ENCODE measurements around the gene CMIP. TPM values are rescaled to one million over a fixed set of nuclear protein-coding genes. Genes with fewer than 3 reads are reported as not detected.

CMIP gene
- total RNA-seq, 1 experiment from 2014 or later, result 68.0 TPM

DNA sequence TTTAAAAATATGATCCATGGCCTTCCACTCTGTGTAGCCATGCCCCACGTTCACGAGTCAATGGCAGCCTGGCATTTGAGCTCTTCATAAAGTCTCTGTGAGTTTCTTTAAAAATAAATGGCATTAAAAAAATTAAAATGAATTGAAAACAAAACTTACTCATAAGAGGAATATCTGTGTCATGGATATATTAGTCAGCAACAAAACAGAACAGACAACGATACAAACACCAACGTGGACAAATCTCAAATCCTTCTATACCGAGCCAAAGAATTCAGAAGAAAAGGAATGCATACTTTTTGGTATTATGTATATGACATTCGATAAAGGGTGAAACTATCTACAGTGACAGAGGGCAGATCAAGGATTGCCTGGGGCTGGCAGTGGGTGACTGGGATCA is 8.2 kb upstream of the CMIP start:
- ChIA-PET CTCF (no interaction called here), POLR2A (no interaction called here)
- Mint-ChIP-seq H3K27me3 (ENCODE audit: insufficient read depth, unreplicated experiment) (no peaks in the 10 kb centered on the region), H3K9me3 (ENCODE audit: unreplicated experiment) (no peaks in the 10 kb centered on the region), H3K4me1 (ENCODE audit: low read depth, unreplicated experiment) (no peaks in the 10 kb centered on the region), H3K36me3 (ENCODE audit: insufficient read depth, unreplicated experiment) (no peaks in the 10 kb centered on the region), H3K27ac (ENCODE audit: unreplicated experiment) (no peak overlapping the region), H3K4me3 (ENCODE audit: unreplicated experiment) (no peak overlapping the region)
- TF ChIP-seq, protein P1, sequence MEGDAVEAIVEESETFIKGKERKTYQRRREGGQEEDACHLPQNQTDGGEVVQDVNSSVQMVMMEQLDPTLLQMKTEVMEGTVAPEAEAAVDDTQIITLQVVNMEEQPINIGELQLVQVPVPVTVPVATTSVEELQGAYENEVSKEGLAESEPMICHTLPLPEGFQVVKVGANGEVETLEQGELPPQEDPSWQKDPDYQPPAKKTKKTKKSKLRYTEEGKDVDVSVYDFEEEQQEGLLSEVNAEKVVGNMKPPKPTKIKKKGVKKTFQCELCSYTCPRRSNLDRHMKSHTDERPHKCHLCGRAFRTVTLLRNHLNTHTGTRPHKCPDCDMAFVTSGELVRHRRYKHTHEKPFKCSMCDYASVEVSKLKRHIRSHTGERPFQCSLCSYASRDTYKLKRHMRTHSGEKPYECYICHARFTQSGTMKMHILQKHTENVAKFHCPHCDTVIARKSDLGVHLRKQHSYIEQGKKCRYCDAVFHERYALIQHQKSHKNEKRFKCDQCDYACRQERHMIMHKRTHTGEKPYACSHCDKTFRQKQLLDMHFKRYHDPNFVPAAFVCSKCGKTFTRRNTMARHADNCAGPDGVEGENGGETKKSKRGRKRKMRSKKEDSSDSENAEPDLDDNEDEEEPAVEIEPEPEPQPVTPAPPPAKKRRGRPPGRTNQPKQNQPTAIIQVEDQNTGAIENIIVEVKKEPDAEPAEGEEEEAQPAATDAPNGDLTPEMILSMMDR (IDR thresholded peaks at IDR 0.05; ENCODE audit: insufficient read depth in 1 of 2, low read depth in 1 of 2, low read length in 1 of 2, severe bottlenecking in 1 of 2, unreplicated experiment in 1 of 2), result no peak
- no TSS peak for BruUV-seq (replicated peaks)
- H3K27me3 ChIP-seq (replicated peaks; ENCODE audit: control insufficient read depth, insufficient read depth, low read length), result no peaks in the 10 kb centered on the region
- no peak for DNase-seq
- intact Hi-C loops (cut with micrococcal nuclease; ENCODE audit: unreplicated experiment), result no loop called here
- H3K4me1 ChIP-seq, result peaks cover 12% of the 10 kb centered on the region
- no peaks in the 10 kb centered on the region for H3K9me3 ChIP-seq
- H3K36me3 ChIP-seq (ENCODE audit: control insufficient read depth, insufficient read depth, low read length), result no peaks in the 10 kb centered on the region
- no peak overlapping the region for H3K4me3 ChIP-seq (ENCODE audit: low read depth, low read length)

DNA sequence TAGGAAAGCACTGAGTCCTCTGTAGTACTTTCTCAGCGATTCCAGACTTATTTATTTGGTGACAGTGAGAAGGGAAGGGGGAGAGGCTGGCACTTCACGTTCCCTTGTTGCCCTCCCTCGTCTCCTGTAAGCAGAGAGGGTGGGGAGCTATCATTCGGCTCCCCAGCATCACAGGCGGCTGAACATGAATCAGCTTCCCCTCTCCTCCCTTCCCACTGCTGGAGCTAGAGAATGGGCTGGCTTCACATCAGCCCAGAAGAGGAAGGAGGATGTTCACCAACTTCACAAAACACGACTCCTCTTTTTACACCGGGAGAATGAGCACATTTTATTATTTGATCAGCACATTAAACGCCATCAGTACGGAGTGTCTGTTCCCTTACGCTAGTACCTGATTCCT is 6.7 kb upstream of the CMIP start:
- no peak for DNase-seq
- CTCF ChIA-PET, result no interaction called here
- H3K27me3 ChIP-seq (replicated peaks; ENCODE audit: control insufficient read depth, insufficient read depth, low read length), result no peaks in the 10 kb centered on the region
- H3K4me1 ChIP-seq, result peaks cover 9% of the 10 kb centered on the region; the same call in 1 of the 2 replicates
- POLR2A ChIA-PET, result no interaction called here
- no peaks in the 10 kb centered on the region for H3K36me3 Mint-ChIP-seq (ENCODE audit: insufficient read depth, unreplicated experiment)
- BruUV-seq (replicated peaks), result no TSS peak
- H3K4me1 Mint-ChIP-seq (ENCODE audit: low read depth, unreplicated experiment), result peaks cover 5% of the 10 kb centered on the region
- H3K27ac Mint-ChIP-seq (ENCODE audit: unreplicated experiment), result no peak overlapping the region
- H3K36me3 ChIP-seq (ENCODE audit: control insufficient read depth, insufficient read depth, low read length), result no peaks in the 10 kb centered on the region
- intact Hi-C loops (cut with micrococcal nuclease; ENCODE audit: unreplicated experiment), result no loop called here
- H3K27me3 Mint-ChIP-seq (ENCODE audit: insufficient read depth, unreplicated experiment), result no peaks in the 10 kb centered on the region
- TF ChIP-seq, protein P1 (IDR thresholded peaks at IDR 0.05; ENCODE audit: insufficient read depth in 1 of 2, low read depth in 1 of 2, low read length in 1 of 2, severe bottlenecking in 1 of 2, unreplicated experiment in 1 of 2), result no peak
- H3K4me3 ChIP-seq (ENCODE audit: low read depth, low read length), result no peak overlapping the region
- no peaks in the 10 kb centered on the region for H3K9me3 Mint-ChIP-seq (ENCODE audit: unreplicated experiment)
- H3K4me3 Mint-ChIP-seq (ENCODE audit: unreplicated experiment), result no peak overlapping the region
- no peaks in the 10 kb centered on the region for H3K9me3 ChIP-seq

DNA sequence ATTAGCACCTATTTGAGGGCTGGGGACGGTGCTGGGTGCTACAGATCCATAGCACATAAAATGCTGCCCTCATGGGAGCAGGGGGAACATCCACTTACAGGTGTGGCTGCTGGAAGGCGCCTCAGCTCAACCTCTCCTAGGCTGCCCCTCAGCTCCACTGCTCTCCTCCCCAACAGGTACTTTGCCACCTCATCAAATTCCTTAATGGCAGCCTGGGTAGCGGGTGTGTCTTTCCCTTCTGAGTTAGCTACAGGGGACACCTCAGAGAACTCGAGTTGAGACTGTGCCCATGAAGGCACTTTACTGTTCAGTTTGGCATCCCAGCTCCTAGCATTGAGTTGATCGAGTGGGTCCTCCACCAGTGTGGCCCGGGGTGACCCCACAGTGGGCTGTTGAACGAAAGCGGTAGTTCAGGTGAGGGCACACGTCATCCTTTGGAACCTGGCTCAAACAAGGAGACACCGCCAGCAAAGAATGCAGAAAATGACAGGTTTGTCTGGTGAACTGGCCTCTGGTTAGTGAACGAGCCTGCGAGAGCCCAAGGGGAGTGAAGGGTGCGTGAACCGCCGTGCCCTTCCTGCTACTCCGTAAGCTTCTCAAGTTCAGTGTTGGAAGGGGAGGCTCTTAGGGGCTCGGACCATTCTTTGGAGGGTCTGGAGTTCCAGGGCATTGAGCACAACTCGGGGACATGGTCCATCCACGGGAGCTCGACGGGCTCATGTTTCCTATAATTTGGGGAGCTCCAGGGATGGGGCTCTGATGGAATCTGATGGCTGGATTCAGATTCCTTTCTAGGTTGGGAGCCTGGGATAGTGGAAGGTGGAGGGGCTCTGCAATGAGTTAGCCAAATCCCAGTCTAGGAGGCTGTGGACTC is 3.5 kb upstream of the CMIP start:
- Histone ChIP-seq H3K4me3 (ENCODE audit: low read depth, low read length) (no peak overlapping the region), H3K36me3 (ENCODE audit: control insufficient read depth, insufficient read depth, low read length) (no peaks in the 10 kb centered on the region), H3K9me3 (no peaks in the 10 kb centered on the region), H3K27me3 (replicated peaks; ENCODE audit: control insufficient read depth, insufficient read depth, low read length) (no peaks in the 10 kb centered on the region), H3K4me1 (peaks cover 22% of the 10 kb centered on the region)
- Mint-ChIP-seq H3K4me1 (ENCODE audit: low read depth, unreplicated experiment) (peaks cover 17% of the 10 kb centered on the region), H3K36me3 (ENCODE audit: insufficient read depth, unreplicated experiment) (peaks cover 9% of the 10 kb centered on the region), H3K9me3 (ENCODE audit: unreplicated experiment) (no peaks in the 10 kb centered on the region), H3K27ac (ENCODE audit: unreplicated experiment) (no peak overlapping the region), H3K4me3 (ENCODE audit: unreplicated experiment) (no peak overlapping the region), H3K27me3 (ENCODE audit: insufficient read depth, unreplicated experiment) (no peaks in the 10 kb centered on the region)
- intact Hi-C loops (cut with micrococcal nuclease; ENCODE audit: unreplicated experiment), result no loop called here
- CTCF ChIA-PET, result interaction anchor here (0.6 kb wide), 1 partner anchor 242 kb away, joined by 3 read pairs; no protein-coding TSS in a partner anchor
- POLR2A ChIA-PET, result no interaction called here
- no peak for DNase-seq
- TF ChIP-seq, protein P1 (IDR thresholded peaks at IDR 0.05; ENCODE audit: insufficient read depth in 1 of 2, low read depth in 1 of 2, low read length in 1 of 2, severe bottlenecking in 1 of 2, unreplicated experiment in 1 of 2), result no peak
- no TSS peak for BruUV-seq (replicated peaks)
